GM18502 (cell line): Measurements from ENCODE around the gene MITF.
"Not testable (repeated sequence)": the region's sequence is repeated elsewhere in the genome, so short reads cannot be mapped to it uniquely, and the experiment has no call there.

Experiments
- ATAC-seq: cut with Tn5 transposase; IDR thresholded peaks from one replicate; pipeline ENCODE4 v1.9.1; 2021; ENCODE audit warnings: mild to moderate bottlenecking; ENCODE audit not compliant: unreplicated experiment, poor library complexity

Gene MITF

DNA sequence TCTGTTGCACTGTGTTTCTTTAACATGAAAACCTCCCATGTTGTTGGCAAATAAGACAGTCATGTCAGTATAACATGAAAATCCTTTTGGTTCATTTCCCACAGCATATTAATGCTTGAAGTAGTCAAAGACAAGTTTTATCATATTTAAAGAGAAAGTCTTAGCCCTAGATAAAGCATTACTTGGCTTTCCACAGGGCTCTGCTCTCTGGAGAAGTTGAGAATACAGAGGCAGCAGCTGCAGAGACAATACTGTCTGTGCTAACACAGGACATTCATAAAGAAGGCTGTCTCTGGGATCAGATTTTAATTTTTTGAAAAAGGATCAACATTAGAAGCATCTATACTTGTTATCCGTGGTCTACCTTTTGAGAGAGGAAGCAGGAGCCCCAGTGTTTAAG lies 156.8 kb downstream of the MITF start:
- ATAC-seq: no peak

- no peak for ATAC-seq
Observed at GRCh38 chr3:69900331-69900730, 161.1 kb downstream of the MITF start.

- ATAC-seq: no peak
Observed at GRCh38 chr3:69901802-69902201, 162.5 kb downstream of the MITF start.

DNA sequence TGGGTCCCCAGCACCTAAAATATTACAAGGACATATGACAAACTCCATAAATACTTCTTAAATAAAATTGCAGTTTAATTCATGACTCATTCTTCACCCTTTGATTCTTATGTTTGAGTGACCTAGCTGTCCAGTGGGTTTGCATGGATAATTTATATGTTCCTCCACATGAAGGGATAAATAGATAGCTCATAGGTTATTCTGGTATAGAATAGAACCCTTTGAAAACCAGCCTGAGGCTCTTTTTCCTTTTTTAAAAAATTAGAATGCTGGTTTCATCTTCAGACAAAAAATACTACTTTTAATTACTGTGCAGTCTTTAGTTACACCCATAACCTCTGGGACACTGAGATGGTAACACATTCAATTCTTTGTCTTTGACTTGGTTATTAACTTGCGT lies 163.1 kb downstream of the MITF start:
- ATAC-seq: no peak

GRCh38 chr3:69906351-69906966 lies 167.2 kb downstream of the MITF start:
- no peak for ATAC-seq

- ATAC-seq: no peak
Observed at GRCh38 chr3:69907554-69907953, 168.3 kb downstream of the MITF start.

DNA sequence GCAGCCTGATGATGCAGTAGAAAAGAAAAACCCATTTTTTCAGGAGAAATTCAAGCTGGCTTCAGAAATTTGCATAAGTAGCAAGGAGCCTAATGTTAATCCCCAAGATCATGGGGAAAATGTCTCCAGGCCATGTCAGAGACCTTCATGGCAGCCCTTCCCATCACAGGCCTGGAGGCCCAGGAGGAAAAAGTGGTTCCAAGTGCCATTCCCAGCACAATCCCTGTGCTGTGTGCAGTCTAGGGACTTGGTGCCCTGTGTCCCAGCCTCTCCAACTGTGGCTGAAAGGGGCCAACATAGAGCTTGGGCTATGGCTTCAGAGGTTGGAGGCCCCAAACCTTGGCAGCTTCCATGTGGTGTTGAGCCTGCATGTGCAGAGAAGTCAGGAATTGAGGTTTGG lies 170.6 kb downstream of the MITF start:
- ATAC-seq: not testable (repeated sequence)

DNA sequence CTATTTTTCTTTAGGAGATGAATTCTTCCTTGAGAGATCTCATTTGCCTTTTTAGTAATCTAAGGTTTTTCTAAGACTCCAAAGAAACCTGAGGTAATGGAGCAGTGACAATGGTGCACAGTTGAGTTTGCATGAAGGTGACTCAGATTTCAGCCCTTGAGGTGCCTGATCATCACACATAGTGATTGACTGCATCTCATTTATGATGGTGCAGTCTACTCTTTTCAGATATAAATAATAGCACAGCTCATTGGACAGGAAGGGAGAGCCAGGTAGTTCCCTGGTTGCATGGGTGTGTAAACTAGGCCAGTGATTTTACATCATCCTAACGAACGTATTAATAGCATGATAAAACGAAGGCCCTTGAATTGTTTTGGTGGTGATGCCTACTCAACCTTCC lies 174.2 kb downstream of the MITF start:
- ATAC-seq: no peak

GRCh38 chr3:69914395-69914794 lies 175.1 kb downstream of the MITF start:
- ATAC-seq: no peak

- no peak for ATAC-seq
Observed at GRCh38 chr3:69915726-69916125, 176.5 kb downstream of the MITF start.

GRCh38 chr3:69920009-69920408 lies 180.7 kb downstream of the MITF start:
- not testable (repeated sequence) for ATAC-seq

DNA sequence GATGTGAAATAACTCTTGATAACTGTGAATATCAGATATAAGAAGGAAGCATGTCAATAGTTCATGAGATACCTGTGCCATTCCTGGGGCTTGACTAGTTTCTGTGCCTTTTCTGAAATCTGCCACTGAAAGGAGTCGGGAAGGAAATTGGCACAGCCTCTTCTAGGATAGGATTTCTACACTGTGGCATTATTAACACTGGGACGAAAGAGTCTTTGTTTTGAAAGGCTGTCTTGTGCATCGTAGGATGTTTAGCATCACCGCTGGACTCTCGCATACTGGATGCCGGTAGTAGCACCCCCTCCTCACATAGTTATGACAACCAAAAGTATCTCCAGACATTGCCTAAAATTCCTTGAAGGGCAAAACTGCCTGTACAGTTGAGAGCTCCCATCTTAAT lies 182.4 kb downstream of the MITF start:
- ATAC-seq: no peak

GRCh38 chr3:69922521-69923000 lies 183.3 kb downstream of the MITF start:
- ATAC-seq: no peak

DNA sequence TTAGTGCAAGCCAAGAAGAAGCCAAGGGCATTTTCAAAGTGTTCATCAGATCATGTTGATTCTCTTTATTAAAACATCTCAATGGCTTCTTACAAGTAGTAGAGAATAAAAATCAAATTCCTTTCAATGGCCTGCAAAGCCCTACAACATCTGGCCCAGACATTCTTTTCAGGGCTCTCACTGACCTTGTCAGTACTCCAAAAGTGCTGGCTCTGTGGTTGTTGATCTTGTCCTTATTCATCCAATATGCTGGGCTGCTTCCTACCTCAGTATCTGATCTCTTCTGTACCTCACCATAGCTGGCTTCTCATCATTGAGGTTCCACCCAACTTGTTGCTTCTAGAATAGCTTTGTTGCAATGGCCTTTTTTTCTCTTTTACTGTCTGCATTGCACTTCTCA lies 186.2 kb downstream of the MITF start:
- no peak for ATAC-seq

DNA sequence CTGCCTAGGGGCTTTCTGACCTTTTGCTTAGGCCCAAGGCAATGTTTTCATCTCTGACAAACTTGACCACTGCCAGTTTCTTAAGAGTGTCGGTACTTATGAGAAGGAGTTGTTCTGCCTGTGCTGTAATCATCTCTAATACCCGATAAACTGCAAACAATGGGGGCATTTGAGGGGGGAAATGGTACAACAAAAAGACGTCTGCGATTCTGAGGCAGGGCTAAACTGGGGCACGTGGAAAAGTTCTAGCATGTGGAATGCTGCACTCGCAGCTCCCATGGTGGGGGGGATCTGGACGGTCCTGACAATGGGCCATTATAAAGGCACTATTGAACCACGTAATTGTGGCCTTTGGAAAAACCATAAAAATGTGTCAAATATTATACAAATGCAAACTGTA lies 187.1 kb downstream of the MITF start:
- ATAC-seq: no peak

- no peak for ATAC-seq
Observed at GRCh38 chr3:69927571-69927970, 188.3 kb downstream of the MITF start.

- ATAC-seq: no peak
Observed at GRCh38 chr3:69929019-69929418, 189.8 kb downstream of the MITF start.

- ATAC-seq: no peak
Observed at GRCh38 chr3:69930564-69930963, 191.3 kb downstream of the MITF start.

DNA sequence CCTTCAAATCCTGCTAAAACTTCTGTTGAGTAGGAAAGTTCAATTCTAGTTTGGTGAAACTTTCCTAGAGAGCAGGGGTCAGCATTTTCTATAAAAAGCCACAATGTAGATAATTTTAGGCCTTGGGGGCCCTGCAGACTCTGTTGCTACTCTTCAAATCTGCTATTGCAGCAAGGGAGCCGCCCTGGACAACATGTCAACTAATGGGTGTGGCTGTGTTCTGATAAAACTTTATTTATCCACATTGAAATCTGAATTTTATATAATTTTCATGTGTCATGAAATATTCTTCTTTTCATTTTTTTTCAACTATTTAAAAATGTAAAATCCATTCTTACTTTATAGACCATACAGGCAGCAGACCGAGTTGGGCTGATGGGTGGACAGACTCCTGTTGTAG lies 192.8 kb downstream of the MITF start:
- no peak for ATAC-seq

- no peak for ATAC-seq
Observed at GRCh38 chr3:69932501-69932900, 193.2 kb downstream of the MITF start.

DNA sequence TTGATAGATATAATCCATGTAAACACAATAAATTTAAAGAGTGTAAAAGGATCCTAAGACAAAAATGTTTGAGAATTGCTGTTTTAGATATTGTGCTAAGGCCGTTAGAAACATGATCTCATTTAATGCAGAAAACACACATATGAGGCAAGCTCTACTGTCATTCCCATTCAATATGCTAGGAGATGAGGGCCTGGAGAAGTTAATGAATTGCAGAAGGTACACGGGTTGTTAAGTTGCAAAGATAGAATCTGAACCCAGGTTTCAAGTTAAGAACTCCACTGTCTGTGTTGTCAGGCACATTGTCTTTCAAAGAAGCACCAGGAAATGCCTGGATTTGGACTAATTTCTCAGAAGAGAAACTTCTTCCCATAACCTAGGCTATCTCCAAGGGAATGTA lies 195.1 kb downstream of the MITF start:
- ATAC-seq: no peak

DNA sequence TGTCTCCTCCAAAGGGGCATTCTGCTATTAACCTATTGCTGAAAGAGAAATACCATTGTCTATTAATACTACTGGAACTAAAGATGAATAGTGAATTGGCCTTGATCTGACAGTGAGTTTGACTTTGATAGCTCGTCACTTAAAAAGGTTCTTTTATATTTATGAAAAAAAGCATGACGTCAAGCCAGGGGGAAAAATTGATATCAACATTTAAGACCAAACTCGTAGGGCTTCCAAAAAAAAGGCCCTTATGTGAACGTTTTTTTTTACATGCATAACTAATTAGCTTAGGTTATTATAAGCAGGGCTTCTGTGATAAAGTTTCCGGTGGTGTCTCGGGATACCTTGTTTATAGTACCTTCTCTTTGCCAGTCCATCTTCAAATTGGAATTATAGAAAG lies 197.0 kb downstream of the MITF start:
- no peak for ATAC-seq

- ATAC-seq: no peak
Observed at GRCh38 chr3:69938061-69938460, 198.8 kb downstream of the MITF start.
